Naive thymus-derived CD4-positive, alpha-beta T cell (primary cell): Measurements from ENCODE around the gene KLHL35. TPM values are rescaled to one million over a fixed set of nuclear protein-coding genes. Genes with fewer than 3 reads are reported as not detected.

Experiments used
- ATAC-seq: fragments of 150-1000 bp; cut with Tn5 transposase; 2 replicates; pipeline ENCODE4 v1.10.0; 2021; ENCODE audit warnings: mild to moderate bottlenecking, moderate library complexity
- CTCF ChIA-PET: fragments of 350-600 bp; sonication (Branson Sonifier 250); formaldehyde crosslinking; loops from one replicate; lab custom pipeline; 2021; ENCODE audit warnings: antibody characterized with exemption; lab: Charles Lee
- POLR2A ChIA-PET: fragments of 350-600 bp; sonication (Branson Sonifier 250); formaldehyde crosslinking; loops from one replicate; lab custom pipeline; 2021; ENCODE audit warnings: antibody characterized with exemption, inconsistent platforms; lab: Charles Lee
- DNase-seq, 9 donors: peaks; one replicate each; pipeline versions ENCODE4 v3.0.0 to v3.0.0-alpha.2; 2020 to 2022; ENCODE audit warnings: mixed read lengths in 1 of 9
- H3K27ac ChIP-seq: one replicate; pipeline ENCODE4 v1.7.0; 2013; ENCODE audit warnings: mild to moderate bottlenecking, low read depth, low read length, moderate library complexity
- H3K27me3 ChIP-seq, 2 donors: one replicate each; pipeline ENCODE4 v1.7.0; 2013; ENCODE audit warnings: low read length in 2 of 2, mild to moderate bottlenecking in 2 of 2, moderate library complexity in 2 of 2; ENCODE audit not compliant: control insufficient read depth in 2 of 2, insufficient read depth in 2 of 2
- H3K36me3 ChIP-seq, 3 experiments: 1 replicate in 2 of 3; 2 replicates in 1 of 3; pipeline ENCODE4 v1.7.0; 2013; ENCODE audit warnings: low read length in 3 of 3, mild to moderate bottlenecking in 3 of 3, moderate library complexity in 1 of 3; ENCODE audit not compliant: insufficient read depth in 3 of 3, control insufficient read depth in 2 of 3
- H3K4me1 ChIP-seq, 2 donors: one replicate each; pipeline ENCODE4 v1.7.0; 2013; ENCODE audit warnings: low read length in 2 of 2, mild to moderate bottlenecking in 2 of 2, moderate library complexity in 1 of 2; ENCODE audit not compliant: control insufficient read depth in 2 of 2, insufficient read depth in 2 of 2
- H3K4me3 ChIP-seq: 2 replicates; pipeline ENCODE4 v1.7.0; 2013; ENCODE audit warnings: mild to moderate bottlenecking, low read length
- H3K9me3 ChIP-seq, 3 experiments: 1 replicate in 2 of 3; 2 replicates in 1 of 3; pipeline ENCODE4 v1.7.0; 2013; ENCODE audit warnings: low read length in 3 of 3; ENCODE audit not compliant: control insufficient read depth in 2 of 3
- H3K27ac Mint-ChIP-seq, 9 donors: one replicate each; pipeline ENCODE4 v1.8.0; 2020 to 2022; ENCODE audit warnings: mixed read lengths in 9 of 9, mild to moderate bottlenecking in 8 of 9, moderate library complexity in 5 of 9, inconsistent platforms in 2 of 9
- H3K27me3 Mint-ChIP-seq, 5 donors: one replicate each; pipeline ENCODE4 v1.8.0; 2021 to 2022; ENCODE audit warnings: mixed read lengths in 5 of 5, mild to moderate bottlenecking in 1 of 5
- H3K36me3 Mint-ChIP-seq, 5 donors: one replicate each; pipeline ENCODE4 v1.8.0; 2020 to 2022; ENCODE audit warnings: mixed read lengths in 5 of 5, mild to moderate bottlenecking in 3 of 5, inconsistent platforms in 1 of 5
- H3K4me1 Mint-ChIP-seq, 7 donors: one replicate each; pipeline ENCODE4 v1.8.0; 2020 to 2022; ENCODE audit warnings: mixed read lengths in 7 of 7, mild to moderate bottlenecking in 3 of 7, inconsistent platforms in 1 of 7
- H3K4me3 Mint-ChIP-seq, 10 donors: one replicate each; pipeline ENCODE4 v1.8.0; 2020 to 2022; ENCODE audit warnings: mild to moderate bottlenecking in 10 of 10, mixed read lengths in 10 of 10, moderate library complexity in 6 of 10, inconsistent platforms in 2 of 10
- H3K9me3 Mint-ChIP-seq, 11 donors: one replicate each; pipeline ENCODE4 v1.8.0; 2020 to 2022; ENCODE audit warnings: mixed read lengths in 11 of 11, mild to moderate bottlenecking in 4 of 11, inconsistent platforms in 1 of 11, moderate library complexity in 1 of 11
- intact Hi-C, 2 donors: fragments of 100-400 bp; cut with micrococcal nuclease; formaldehyde crosslinking; loops; one replicate each; pipeline ENCODE4 v1.15.1; 2023
- polyA plus RNA-seq, 2 donors: library from polyadenylated mRNA; unstranded; fragments of 300-500 nt; fragmentation: Illumina TruSeq; gene quantifications; one replicate each; pipeline ENCODE4 v1.2.3, GENCODE V29; 2021
- total RNA-seq, 6 experiments: library from RNA in 5 of 6; stranded (reverse) in 5 of 6; gene quantifications; 1 replicate in 5 of 6; 2 replicates in 1 of 6; pipeline ENCODE4 v1.2.3 and lab custom pipeline; 2021 to 2026

The KLHL35 gene
- total and polyA plus RNA-seq, 7 experiments from 2014 or later = 0.57 to 1.4 (median 0.67) TPM

- H3K4me3 Mint-ChIP-seq = peak overlapping the region; percentile 77 to 94 (median 88)
- Histone ChIP-seq H3K36me3 (no peaks in the 10 kb centered on the region), H3K4me3 (peak overlapping the region; percentile 54), H3K27ac (no peak overlapping the region), H3K27me3 (peaks cover 4 to 5% of the 10 kb centered on the region in 2 donors), H3K9me3 (peaks cover 0 to 4% (median 0%) of the 10 kb centered on the region in 3 experiments), H3K4me1 (peaks cover 10 to 12% of the 10 kb centered on the region in 2 donors)
- CTCF ChIA-PET = interaction anchor here (1.2 to 2.3 kb wide), 3 partner anchors 27 to 101 kb away, joined by 3 to 5 read pairs (median 4); no protein-coding TSS in a partner anchor
- peaks cover 17 to 31% (median 22%) of the 10 kb centered on the region in 7 donors for H3K4me1 Mint-ChIP-seq
- ATAC-seq (peak; percentile 11), DNase-seq (no peak)
- H3K27ac Mint-ChIP-seq = peak overlapping the region in 8 of 9 donors; percentile 55 to 90 (median 71)
- intact Hi-C loops = loop anchor here (1.0 kb wide), 1 partner anchor 32 kb away; the partner anchor contains the start of gene RPS3 (in 2 of the 2)
- H3K27me3 Mint-ChIP-seq = peaks cover 34 to 56% (median 45%) of the 10 kb centered on the region in 5 donors
- H3K36me3 Mint-ChIP-seq = peaks cover 0 to 11% (median 3%) of the 10 kb centered on the region in 5 donors
- POLR2A ChIA-PET = interaction anchor here (0.9 kb wide), 1 partner anchor 158 kb away, joined by 3 read pairs; no protein-coding TSS in a partner anchor
- peaks cover 0 to 7% (median 3%) of the 10 kb centered on the region in 11 donors for H3K9me3 Mint-ChIP-seq
Measured at GRCh38 chr11:75430714-75431532, 2.1 kb downstream of the KLHL35 start.

- Mint-ChIP-seq H3K9me3 (peaks cover 0 to 7% (median 3%) of the 10 kb centered on the region in 11 donors), H3K4me1 (peaks cover 17 to 31% (median 22%) of the 10 kb centered on the region in 7 donors), H3K27ac (peak overlapping the region in 8 of 9 donors; percentile 55 to 90 (median 71)), H3K36me3 (peaks cover 0 to 11% (median 0%) of the 10 kb centered on the region in 5 donors), H3K4me3 (peak overlapping the region; percentile 77 to 94 (median 88)), H3K27me3 (peaks cover 34 to 56% (median 45%) of the 10 kb centered on the region in 5 donors)
- DNase-seq (peak; percentile 53 to 72 (median 68)), ATAC-seq (peak; percentile 79)
- Histone ChIP-seq H3K27ac (no peak overlapping the region), H3K4me3 (peak overlapping the region; percentile 54), H3K4me1 (peaks cover 10 to 12% of the 10 kb centered on the region in 2 donors), H3K36me3 (no peaks in the 10 kb centered on the region), H3K9me3 (peaks cover 0 to 4% (median 0%) of the 10 kb centered on the region in 3 experiments), H3K27me3 (peaks cover 4 to 5% of the 10 kb centered on the region in 2 donors)
- intact Hi-C loops = loop anchor here (1.0 kb wide), 1 partner anchor 31 kb away; the partner anchor contains the start of gene RPS3 (in 2 of the 2)
- CTCF ChIA-PET = interaction anchor here (0.7 to 1.4 kb wide), 3 partner anchors 26 to 42 kb away, joined by 3 to 4 read pairs (median 3); no protein-coding TSS in a partner anchor
- POLR2A ChIA-PET = interaction anchor here (0.8 to 1.5 kb wide), 7 partner anchors 9 to 157 kb away, joined by 3 read pairs; partner anchors contain the start of gene GDPD5
Measured at GRCh38 chr11:75429902-75430713, 2.9 kb downstream of the KLHL35 start.

GRCh38 chr11:75429641-75429901, 3.4 kb downstream of the KLHL35 start:
- peaks cover 0 to 11% (median 0%) of the 10 kb centered on the region in 5 donors for H3K36me3 Mint-ChIP-seq
- peaks cover 0 to 7% (median 3%) of the 10 kb centered on the region in 11 donors for H3K9me3 Mint-ChIP-seq
- H3K27me3 Mint-ChIP-seq = peaks cover 34 to 56% (median 42%) of the 10 kb centered on the region in 5 donors
- ChIA-PET CTCF (interaction anchor here (0.7 to 1.4 kb wide), 3 partner anchors 25 to 41 kb away, joined by 3 to 4 read pairs (median 3); no protein-coding TSS in a partner anchor), POLR2A (interaction anchor here (0.8 to 1.5 kb wide), 6 partner anchors 8 to 154 kb away, joined by 3 read pairs; partner anchors contain the start of gene GDPD5)
- H3K4me3 ChIP-seq = no peak overlapping the region
- H3K27me3 ChIP-seq = peaks cover 4 to 5% of the 10 kb centered on the region in 2 donors
- no peak overlapping the region for H3K27ac ChIP-seq
- H3K27ac Mint-ChIP-seq = peak overlapping the region in 6 of 9 donors; percentile 56 to 84 (median 70)
- peaks cover 10 to 12% of the 10 kb centered on the region in 2 donors for H3K4me1 ChIP-seq
- H3K36me3 ChIP-seq = no peaks in the 10 kb centered on the region
- H3K4me1 Mint-ChIP-seq = peaks cover 17 to 31% (median 22%) of the 10 kb centered on the region in 7 donors
- ATAC-seq = no peak
- intact Hi-C loops = no loop called here
- peak overlapping the region; percentile 70 to 87 (median 78) for H3K4me3 Mint-ChIP-seq
- DNase-seq = no peak
- H3K9me3 ChIP-seq = peaks cover 0 to 4% (median 0%) of the 10 kb centered on the region in 3 experiments

- Mint-ChIP-seq H3K4me1 (peaks cover 17 to 31% (median 22%) of the 10 kb centered on the region in 7 donors), H3K27me3 (peaks cover 34 to 56% (median 39%) of the 10 kb centered on the region in 5 donors), H3K4me3 (peak overlapping the region; percentile 70 to 87 (median 78)), H3K9me3 (peaks cover 0 to 7% (median 3%) of the 10 kb centered on the region in 11 donors), H3K27ac (peak overlapping the region in 7 of 9 donors; percentile 51 to 84 (median 67)), H3K36me3 (peaks cover 0 to 11% (median 0%) of the 10 kb centered on the region in 5 donors)
- H3K36me3 ChIP-seq = no peaks in the 10 kb centered on the region
- H3K27ac ChIP-seq = no peak overlapping the region
- peaks cover 4 to 5% of the 10 kb centered on the region in 2 donors for H3K27me3 ChIP-seq
- ChIA-PET POLR2A (interaction anchor here (0.9 to 1.5 kb wide), 5 partner anchors 8 to 154 kb away, joined by 3 read pairs; partner anchors contain the start of gene GDPD5), CTCF (interaction anchor here (1.1 to 1.4 kb wide), 3 partner anchors 15 to 41 kb away, joined by 3 to 6 read pairs (median 4); no protein-coding TSS in a partner anchor)
- no peak for DNase-seq
- intact Hi-C loops = no loop called here
- H3K9me3 ChIP-seq = peaks cover 0 to 4% (median 0%) of the 10 kb centered on the region in 3 experiments
- ATAC-seq = no peak
- no peak overlapping the region for H3K4me3 ChIP-seq
- peaks cover 10 to 12% of the 10 kb centered on the region in 2 donors for H3K4me1 ChIP-seq
Measured at GRCh38 chr11:75428989-75429640, 3.9 kb downstream of the KLHL35 start.

- ATAC-seq = peak; percentile 80
- peaks cover 17 to 31% (median 22%) of the 10 kb centered on the region in 7 donors for H3K4me1 Mint-ChIP-seq
- POLR2A ChIA-PET = no interaction called here
- peak; percentile 38 to 72 (median 55) for DNase-seq
- H3K9me3 Mint-ChIP-seq = peaks cover 0 to 7% (median 3%) of the 10 kb centered on the region in 11 donors
- Histone ChIP-seq H3K27me3 (peaks cover 4 to 5% of the 10 kb centered on the region in 2 donors), H3K27ac (no peak overlapping the region), H3K4me3 (peak overlapping the region; percentile 19), H3K36me3 (peaks cover 0 to 7% (median 0%) of the 10 kb centered on the region in 3 experiments), H3K9me3 (peaks cover 0 to 4% (median 0%) of the 10 kb centered on the region in 3 experiments), H3K4me1 (peaks cover 10 to 12% of the 10 kb centered on the region in 2 donors)
- peaks cover 0 to 11% (median 0%) of the 10 kb centered on the region in 5 donors for H3K36me3 Mint-ChIP-seq
- peaks cover 31 to 52% (median 33%) of the 10 kb centered on the region in 5 donors for H3K27me3 Mint-ChIP-seq
- intact Hi-C loops = no loop called here
- CTCF ChIA-PET = interaction anchor here (0.6 to 1.3 kb wide), 3 partner anchors 15 to 103 kb away, joined by 3 to 6 read pairs (median 6); no protein-coding TSS in a partner anchor
- H3K27ac Mint-ChIP-seq = peak overlapping the region in 4 of 9 donors; percentile 22 to 81 (median 27)
- peak overlapping the region; percentile 51 to 87 (median 78) for H3K4me3 Mint-ChIP-seq
Measured at GRCh38 chr11:75428281-75428724, 4.7 kb downstream of the KLHL35 start.
